Esophagus muscularis mucosa (tissue), 4 donors: ENCODE results near the gene CTDSPL.

ENCODE experiments used
- CTCF ChIP-seq, 3 experiments: fragments of 200-600 bp in 2 of 3; fragments of 450-650 bp in 1 of 3; sonication (generic) in 2 of 3; IDR thresholded peaks; one replicate each; pipeline ENCODE4 v1.5.1; 2017 to 2019; ENCODE audit warnings: antibody characterized with exemption in 3 of 3, mild to moderate bottlenecking in 2 of 3, moderate library complexity in 1 of 3
- EP300 ChIP-seq: sonication (generic); formaldehyde crosslinking; IDR thresholded peaks from one replicate; pipeline ENCODE4 v1.6.1; 2017; ENCODE audit warnings: antibody characterized with exemption
- POLR2A ChIP-seq: fragments of 450-650 bp; IDR thresholded peaks from one replicate; pipeline ENCODE4 v1.6.1; 2017; ENCODE audit warnings: antibody characterized with exemption, moderate library complexity, mild to moderate bottlenecking, low read depth
- POLR2AphosphoS5 ChIP-seq, 2 donors: sonication (generic); formaldehyde crosslinking; IDR thresholded peaks; one replicate each; pipeline ENCODE4 v1.6.1; 2017; ENCODE audit warnings: antibody characterized with exemption in 2 of 2

GRCh38 chr3:37910671-37911400 lies 49.2 kb downstream of the CTDSPL start:
- TF ChIP-seq CTCF (IDR thresholded peaks at IDR 0.05) (no peak), EP300 (no peak), POLR2AphosphoS5 (IDR thresholded peaks at IDR 0.05) (no peak), POLR2A (no peak)
